ENCODE data around the gene APBA2. TPM values are rescaled to one million over a fixed set of nuclear protein-coding genes. Genes with fewer than 3 reads are reported as not detected.
"Not testable (repeated sequence)": the region's sequence is repeated elsewhere in the genome, so short reads cannot be mapped to it uniquely, and the experiment has no call there.

APBA2 gene
- total RNA-seq, 4 donors from 2014 or later = 7.2 to 33.8 (median 8.8) TPM

GRCh38 chr15:28886431-28887338 lies 911 bp downstream of the APBA2 start:
- peak overlapping the region; percentile 33 to 61 (median 53) for H3K4me3 ChIP-seq
- peaks cover 0 to 7% (median 0%) of the 10 kb centered on the region in 4 donors for H3K4me1 ChIP-seq
- peak overlapping the region in 3 of 4 donors; percentile 22 to 65 (median 42) for H3K27ac ChIP-seq
- no peak for DNase-seq
- H3K27me3 ChIP-seq = peaks cover 0 to 7% of the 10 kb centered on the region in 2 donors
- H3K9me3 ChIP-seq = no peaks in the 10 kb centered on the region
- no peak for TF ChIP-seq CTCF (IDR thresholded peaks at IDR 0.05)
- no peak for TF ChIP-seq POLR2A (IDR thresholded peaks at IDR 0.05)
- H3K36me3 ChIP-seq = no peaks in the 10 kb centered on the region

- Histone ChIP-seq H3K4me1 (peaks cover 0 to 7% (median 0%) of the 10 kb centered on the region in 4 donors), H3K9me3 (no peaks in the 10 kb centered on the region), H3K27ac (peak overlapping the region in 2 of 4 donors; percentile 42 to 65), H3K36me3 (no peaks in the 10 kb centered on the region), H3K4me3 (peak overlapping the region in 1 of 4 donors; percentile 57), H3K27me3 (peaks cover 0 to 7% of the 10 kb centered on the region in 2 donors)
- no peak for DNase-seq
- TF ChIP-seq CTCF (IDR thresholded peaks at IDR 0.05) (no peak), POLR2A (IDR thresholded peaks at IDR 0.05) (no peak)
These were observed 1.8 kb downstream of the APBA2 start for GRCh38 chr15:28887339-28888174.

GRCh38 chr15:28888302-28888894 lies 2.6 kb downstream of the APBA2 start:
- no peak for TF ChIP-seq CTCF (IDR thresholded peaks at IDR 0.05)
- TF ChIP-seq POLR2A (IDR thresholded peaks at IDR 0.05) = no peak
- DNase-seq = no peak
- H3K27ac ChIP-seq = no peak overlapping the region
- peaks cover 0 to 7% of the 10 kb centered on the region in 2 donors for H3K27me3 ChIP-seq
- H3K4me1 ChIP-seq = peaks cover 0 to 7% (median 0%) of the 10 kb centered on the region in 4 donors
- no peaks in the 10 kb centered on the region for H3K9me3 ChIP-seq
- H3K4me3 ChIP-seq = no peak overlapping the region
- H3K36me3 ChIP-seq = no peaks in the 10 kb centered on the region

- no peak for TF ChIP-seq POLR2A (IDR thresholded peaks at IDR 0.05)
- Histone ChIP-seq H3K4me3 (no peak overlapping the region), H3K27me3 (peaks cover 0 to 7% of the 10 kb centered on the region in 2 donors), H3K27ac (no peak overlapping the region), H3K36me3 (no peaks in the 10 kb centered on the region), H3K4me1 (peaks cover 0 to 7% (median 0%) of the 10 kb centered on the region in 4 donors), H3K9me3 (no peaks in the 10 kb centered on the region)
- no peak for DNase-seq
These were observed 3.1 kb downstream of the APBA2 start for GRCh38 chr15:28888900-28889299.

- TF ChIP-seq POLR2A (IDR thresholded peaks at IDR 0.05) (no peak), CTCF (IDR thresholded peaks at IDR 0.05) (no peak)
- no peak for DNase-seq
- H3K27ac ChIP-seq = peak overlapping the region in 1 of 4 donors; percentile 57
These were observed 3.6 kb downstream of the APBA2 start for GRCh38 chr15:28889346-28889745.

GRCh38 chr15:28889871-28890270 lies 4.1 kb downstream of the APBA2 start:
- not testable (repeated sequence) for H3K36me3 ChIP-seq, H3K9me3 ChIP-seq, DNase-seq, H3K4me3 ChIP-seq, H3K4me1 ChIP-seq, H3K27me3 ChIP-seq
- H3K27ac ChIP-seq = peak overlapping the region in 2 of 4 donors; percentile 35 to 57

More at GRCh38 chr15:28889346-28889745, 3.6 kb downstream of the APBA2 start:
- no peaks in the 10 kb centered on the region for H3K36me3 ChIP-seq
- no peaks in the 10 kb centered on the region for H3K9me3 ChIP-seq
- no peak overlapping the region for H3K4me3 ChIP-seq
- H3K27me3 ChIP-seq = peaks cover 0 to 7% of the 10 kb centered on the region in 2 donors
- peaks cover 0 to 7% (median 0%) of the 10 kb centered on the region in 4 donors for H3K4me1 ChIP-seq

GRCh38 chr15:28890291-28890690 lies 4.5 kb downstream of the APBA2 start:
- H3K4me1 ChIP-seq, H3K4me3 ChIP-seq, DNase-seq, H3K36me3 ChIP-seq, H3K27me3 ChIP-seq, H3K9me3 ChIP-seq: not testable (repeated sequence)
- H3K27ac ChIP-seq = peak overlapping the region in 3 of 4 donors; percentile 35 to 57 (median 37)
